ENCODE data around the gene ST3GAL2. TPM values are rescaled to one million over a fixed set of nuclear protein-coding genes. Genes with fewer than 3 reads are reported as not detected.

ST3GAL2 gene
- total and polyA plus RNA-seq, 2 donors (not counting 1 experiment from before 2014, with no cell fraction given), result 18.2 to 71.3 TPM

GRCh38 chr16:70478169-70478568, 39.3 kb upstream of the ST3GAL2 start:
- ATAC-seq (ENCODE audit: low read depth), result no peak
- WGBS (ENCODE audit: insufficient coverage), result 96% methylated on average over 8 of the region's 8 CpGs
- Histone ChIP-seq H3K79me2 (ENCODE audit: control insufficient read depth, insufficient read depth, low read length) (no peaks in the 10 kb centered on the region), H3K9me3 (ENCODE audit: control extremely low read depth in 1 of 3, control insufficient read depth in 2 of 3, insufficient read depth in 1 of 3, low read length in 2 of 3) (no peaks in the 10 kb centered on the region), H3K27me3 (replicated peaks in 1 of 4; ENCODE audit: control extremely low read depth in 1 of 4, control insufficient read depth in 3 of 4, insufficient read depth in 4 of 4, low read length in 3 of 4) (no peaks in the 10 kb centered on the region), H4K20me1 (ENCODE audit: control insufficient read depth, insufficient read depth, low read length, poor library complexity, severe bottlenecking) (no peaks in the 10 kb centered on the region), H3K27ac (ENCODE audit: low read length in 2 of 2) (no peak overlapping the region), H2AFZ (ENCODE audit: insufficient read depth, low read depth, low read length, poor library complexity, severe bottlenecking) (no peak overlapping the region), H3K9ac (ENCODE audit: low read length) (no peak overlapping the region), H3K4me3 (ENCODE audit: control extremely low read depth in 1 of 5, extremely low read depth in 1 of 5, insufficient read depth in 1 of 5, low read depth in 2 of 5, low read length in 4 of 5) (no peak overlapping the region), H3K36me3 (replicated peaks in 1 of 2; ENCODE audit: control extremely low read depth in 1 of 2, control insufficient read depth in 1 of 2, extremely low read depth in 1 of 2, insufficient read depth in 2 of 2, low read length in 1 of 2) (peaks cover 4 to 41% of the 10 kb centered on the region in 2 experiments), H3K4me1 (ENCODE audit: control insufficient read depth in 2 of 2, insufficient read depth in 2 of 2, low read length in 2 of 2) (no peaks in the 10 kb centered on the region), H3K4me2 (replicated peaks; ENCODE audit: low read depth, low read length, poor library complexity, severe bottlenecking) (no peak overlapping the region)
- Mint-ChIP-seq H3K27me3 (no peaks in the 10 kb centered on the region), H3K4me1 (no peaks in the 10 kb centered on the region), H3K9me3 (ENCODE audit: insufficient read depth) (no peaks in the 10 kb centered on the region), H3K4me3 (no peak overlapping the region), H3K27ac (no peak overlapping the region)
- TF ChIP-seq, protein P1, sequence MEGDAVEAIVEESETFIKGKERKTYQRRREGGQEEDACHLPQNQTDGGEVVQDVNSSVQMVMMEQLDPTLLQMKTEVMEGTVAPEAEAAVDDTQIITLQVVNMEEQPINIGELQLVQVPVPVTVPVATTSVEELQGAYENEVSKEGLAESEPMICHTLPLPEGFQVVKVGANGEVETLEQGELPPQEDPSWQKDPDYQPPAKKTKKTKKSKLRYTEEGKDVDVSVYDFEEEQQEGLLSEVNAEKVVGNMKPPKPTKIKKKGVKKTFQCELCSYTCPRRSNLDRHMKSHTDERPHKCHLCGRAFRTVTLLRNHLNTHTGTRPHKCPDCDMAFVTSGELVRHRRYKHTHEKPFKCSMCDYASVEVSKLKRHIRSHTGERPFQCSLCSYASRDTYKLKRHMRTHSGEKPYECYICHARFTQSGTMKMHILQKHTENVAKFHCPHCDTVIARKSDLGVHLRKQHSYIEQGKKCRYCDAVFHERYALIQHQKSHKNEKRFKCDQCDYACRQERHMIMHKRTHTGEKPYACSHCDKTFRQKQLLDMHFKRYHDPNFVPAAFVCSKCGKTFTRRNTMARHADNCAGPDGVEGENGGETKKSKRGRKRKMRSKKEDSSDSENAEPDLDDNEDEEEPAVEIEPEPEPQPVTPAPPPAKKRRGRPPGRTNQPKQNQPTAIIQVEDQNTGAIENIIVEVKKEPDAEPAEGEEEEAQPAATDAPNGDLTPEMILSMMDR (IDR thresholded peaks at IDR 0.05), result no peak
- no peak for TF ChIP-seq EZH2 (IDR thresholded peaks at IDR 0.05; ENCODE audit: borderline replicate concordance, insufficient read depth, low read depth, low read length, poor library complexity, severe bottlenecking)
- no peak for DNase-seq
- intact Hi-C loops (cut with micrococcal nuclease), result no loop called here
- POLR2A ChIA-PET, result no interaction called here
- CTCF ChIA-PET, result interaction anchor here (1.2 to 1.3 kb wide), 2 partner anchors 98 to 108 kb away, joined by 4 to 5 read pairs; no protein-coding TSS in a partner anchor

GRCh38 chr16:70476272-70477020, 37.5 kb upstream of the ST3GAL2 start:
- Histone ChIP-seq H2AFZ (ENCODE audit: insufficient read depth, low read depth, low read length, poor library complexity, severe bottlenecking) (no peak overlapping the region), H4K20me1 (ENCODE audit: control insufficient read depth, insufficient read depth, low read length, poor library complexity, severe bottlenecking) (no peaks in the 10 kb centered on the region), H3K36me3 (replicated peaks in 1 of 2; ENCODE audit: control extremely low read depth in 1 of 2, control insufficient read depth in 1 of 2, extremely low read depth in 1 of 2, insufficient read depth in 2 of 2, low read length in 1 of 2) (peaks cover 4 to 30% of the 10 kb centered on the region in 2 experiments), H3K9ac (ENCODE audit: low read length) (no peak overlapping the region), H3K9me3 (ENCODE audit: control extremely low read depth in 1 of 3, control insufficient read depth in 2 of 3, insufficient read depth in 1 of 3, low read length in 2 of 3) (no peaks in the 10 kb centered on the region), H3K4me1 (ENCODE audit: control insufficient read depth in 2 of 2, insufficient read depth in 2 of 2, low read length in 2 of 2) (no peaks in the 10 kb centered on the region), H3K79me2 (ENCODE audit: control insufficient read depth, insufficient read depth, low read length) (no peaks in the 10 kb centered on the region), H3K4me3 (ENCODE audit: control extremely low read depth in 1 of 5, extremely low read depth in 1 of 5, insufficient read depth in 1 of 5, low read depth in 2 of 5, low read length in 4 of 5) (no peak overlapping the region), H3K27ac (ENCODE audit: low read length in 2 of 2) (no peak overlapping the region), H3K4me2 (replicated peaks; ENCODE audit: low read depth, low read length, poor library complexity, severe bottlenecking) (no peak overlapping the region), H3K27me3 (replicated peaks in 1 of 4; ENCODE audit: control extremely low read depth in 1 of 4, control insufficient read depth in 3 of 4, insufficient read depth in 4 of 4, low read length in 3 of 4) (no peaks in the 10 kb centered on the region)
- Mint-ChIP-seq H3K27me3 (no peaks in the 10 kb centered on the region), H3K4me1 (no peaks in the 10 kb centered on the region), H3K4me3 (no peak overlapping the region), H3K9me3 (ENCODE audit: insufficient read depth) (no peaks in the 10 kb centered on the region), H3K27ac (no peak overlapping the region)
- DNase-seq (no peak), ATAC-seq (ENCODE audit: low read depth) (peak; percentile 20)
- 89% methylated on average over 11 of the region's 13 CpGs for WGBS (ENCODE audit: insufficient coverage)
- intact Hi-C loops (cut with micrococcal nuclease), result no loop called here
- CTCF ChIA-PET, result interaction anchor here (1.0 to 1.4 kb wide), 3 partner anchors 80 to 107 kb away, joined by 3 to 5 read pairs (median 3); no protein-coding TSS in a partner anchor
- POLR2A ChIA-PET, result no interaction called here
- TF ChIP-seq, protein P1 (IDR thresholded peaks at IDR 0.05), result no peak
- TF ChIP-seq EZH2 (IDR thresholded peaks at IDR 0.05; ENCODE audit: borderline replicate concordance, insufficient read depth, low read depth, low read length, poor library complexity, severe bottlenecking), result no peak

Measured in B cell (primary cell).